IPS-20b (cell line): Measurements from ENCODE around the gene PLCB4.
A peak's percentile ranks its signal among the peaks of the same experiment; 100 is the strongest.

Experiments
- H3K27ac ChIP-seq: one replicate; pipeline ENCODE4 v1.5.1; 2013; ENCODE audit warnings: low read length
- H3K27me3 ChIP-seq: 2 replicates; pipeline ENCODE4 v1.6.1; 2013; ENCODE audit warnings: mild to moderate bottlenecking, low read length, inconsistent platforms; ENCODE audit not compliant: insufficient read depth
- H3K36me3 ChIP-seq: 2 replicates; pipeline ENCODE4 v1.6.1; 2013; ENCODE audit warnings: low read depth, mild to moderate bottlenecking, inconsistent platforms, low read length, moderate library complexity; ENCODE audit not compliant: insufficient read depth
- H3K4me1 ChIP-seq: 2 replicates; pipeline ENCODE4 v1.6.1; 2013; ENCODE audit warnings: mild to moderate bottlenecking, control low read depth, inconsistent platforms, low read length, moderate library complexity; ENCODE audit not compliant: insufficient read depth
- H3K4me3 ChIP-seq: 2 replicates; pipeline ENCODE4 v1.5.1; 2013; ENCODE audit warnings: mild to moderate bottlenecking, low read length, inconsistent platforms
- H3K9ac ChIP-seq: 2 replicates; pipeline ENCODE4 v1.6.1; 2013; ENCODE audit warnings: low read depth, mild to moderate bottlenecking, inconsistent platforms, low read length, moderate library complexity
- H3K9me3 ChIP-seq: 2 replicates; pipeline ENCODE4 v1.6.1; 2013; ENCODE audit warnings: mild to moderate bottlenecking, low read depth, low read length, inconsistent platforms; ENCODE audit not compliant: insufficient read depth

Gene PLCB4

DNA sequence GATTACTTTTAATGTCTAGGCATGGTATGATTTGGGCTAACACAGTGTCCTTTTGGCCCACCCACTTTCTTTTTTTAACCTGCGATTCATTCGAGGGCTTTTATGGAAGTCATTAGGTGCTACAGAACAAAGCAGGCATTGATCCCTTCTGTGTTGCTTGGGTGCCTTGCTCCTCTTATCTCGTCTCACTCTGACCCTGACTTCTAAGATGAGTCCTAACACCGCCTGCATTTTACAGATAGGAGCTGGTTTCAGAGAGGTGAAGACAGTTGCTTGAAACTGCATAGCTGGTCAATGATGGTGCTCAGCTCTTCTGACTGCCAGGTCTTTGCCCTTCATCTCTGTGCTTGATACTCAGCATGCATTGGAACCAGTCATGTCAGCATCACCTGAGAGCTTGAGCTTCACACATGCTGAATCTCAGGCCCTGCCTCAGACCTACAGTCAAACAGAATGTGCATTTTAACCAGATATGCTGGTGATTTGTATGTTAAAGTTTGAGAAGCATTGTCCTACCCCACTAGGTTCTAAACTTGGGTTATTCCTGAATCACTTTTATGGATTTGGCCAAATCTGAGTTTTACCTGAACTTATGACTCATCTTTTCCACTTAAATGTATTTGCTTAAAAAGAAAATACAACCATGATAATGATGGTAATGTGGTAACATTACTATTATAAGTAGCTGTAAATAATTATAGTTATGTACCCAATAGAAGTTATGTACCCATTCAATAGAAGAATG is 142.3 kb downstream of the PLCB4 start:
- Histone ChIP-seq H3K27me3 (no peaks in the 10 kb centered on the region), H3K9ac (no peak overlapping the region), H3K9me3 (no peaks in the 10 kb centered on the region), H3K4me3 (no peak overlapping the region), H3K27ac (no peak overlapping the region), H3K4me1 (peaks cover 3% of the 10 kb centered on the region), H3K36me3 (no peaks in the 10 kb centered on the region)

DNA sequence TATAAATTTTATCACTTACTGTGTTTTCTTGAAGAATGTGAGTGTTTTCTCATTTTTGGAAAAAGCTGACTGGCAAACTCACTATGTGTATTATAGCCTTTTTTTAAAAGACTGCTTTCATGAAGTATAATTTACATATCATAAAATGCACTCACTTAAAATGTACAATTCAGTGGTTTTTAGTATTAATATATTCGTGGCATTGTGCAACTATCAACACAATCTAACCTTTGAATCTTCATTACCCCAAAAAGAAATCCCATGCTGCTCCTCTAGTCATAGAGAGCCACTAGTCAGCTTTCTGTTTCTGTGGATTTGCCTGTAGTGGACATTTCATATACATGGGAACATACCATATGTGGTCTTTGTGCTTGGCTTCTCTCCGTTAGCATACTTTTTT is 143.8 kb downstream of the PLCB4 start:
- Histone ChIP-seq H3K27me3 (no peaks in the 10 kb centered on the region), H3K27ac (no peak overlapping the region), H3K4me1 (peaks cover 3% of the 10 kb centered on the region; the same call in 1 of the 2 replicates), H3K9me3 (no peaks in the 10 kb centered on the region), H3K9ac (no peak overlapping the region), H3K4me3 (no peak overlapping the region), H3K36me3 (no peaks in the 10 kb centered on the region)

DNA sequence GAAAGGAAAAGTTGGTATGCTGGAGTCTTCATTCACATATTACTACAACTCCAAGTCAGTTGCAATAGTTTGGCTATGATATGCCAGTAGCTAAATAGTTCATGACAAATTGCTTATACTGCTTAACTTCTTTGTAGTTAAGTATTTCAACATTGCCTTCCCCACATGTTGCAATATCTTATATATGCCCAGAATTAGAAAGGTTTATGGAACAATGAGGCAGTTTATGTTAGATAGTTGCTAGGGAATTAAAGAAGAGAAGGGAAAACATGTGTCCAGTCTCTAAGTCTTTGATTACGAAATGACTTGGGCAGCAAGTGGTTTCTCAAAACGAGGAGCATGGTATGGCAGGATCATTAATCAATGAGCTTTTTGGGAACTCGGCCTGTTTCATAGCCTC is 145.8 kb downstream of the PLCB4 start:
- Histone ChIP-seq H3K27ac (no peak overlapping the region), H3K4me1 (peaks cover 3% of the 10 kb centered on the region; the same call in 1 of the 2 replicates), H3K9me3 (no peaks in the 10 kb centered on the region), H3K36me3 (no peaks in the 10 kb centered on the region), H3K4me3 (no peak overlapping the region), H3K9ac (no peak overlapping the region), H3K27me3 (no peaks in the 10 kb centered on the region)

DNA sequence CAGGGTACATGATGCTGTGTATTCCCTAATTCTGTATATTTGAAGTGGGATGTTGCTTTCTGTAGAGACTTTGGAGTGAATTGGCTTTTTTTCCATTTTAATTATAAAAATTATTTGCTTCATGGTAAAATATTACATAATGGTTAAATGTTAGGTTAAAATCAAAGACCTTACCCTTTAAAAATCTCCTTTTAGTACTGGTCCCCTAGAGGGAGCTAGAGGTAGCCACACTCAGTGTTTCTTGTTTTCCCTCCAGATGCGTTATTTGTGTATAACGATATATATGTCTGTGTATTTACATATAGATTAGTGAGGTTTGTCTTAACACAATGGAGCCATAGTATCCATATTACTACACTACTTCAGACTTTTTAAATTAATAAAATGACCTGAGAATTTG is 146.7 kb downstream of the PLCB4 start:
- H3K36me3 ChIP-seq = no peaks in the 10 kb centered on the region
- H3K4me3 ChIP-seq = no peak overlapping the region
- no peaks in the 10 kb centered on the region for H3K27me3 ChIP-seq
- H3K9me3 ChIP-seq = no peaks in the 10 kb centered on the region
- no peak overlapping the region for H3K9ac ChIP-seq
- no peak overlapping the region for H3K27ac ChIP-seq
- H3K4me1 ChIP-seq = peaks cover under 1% of the 10 kb centered on the region; the same call in 1 of the 2 replicates

DNA sequence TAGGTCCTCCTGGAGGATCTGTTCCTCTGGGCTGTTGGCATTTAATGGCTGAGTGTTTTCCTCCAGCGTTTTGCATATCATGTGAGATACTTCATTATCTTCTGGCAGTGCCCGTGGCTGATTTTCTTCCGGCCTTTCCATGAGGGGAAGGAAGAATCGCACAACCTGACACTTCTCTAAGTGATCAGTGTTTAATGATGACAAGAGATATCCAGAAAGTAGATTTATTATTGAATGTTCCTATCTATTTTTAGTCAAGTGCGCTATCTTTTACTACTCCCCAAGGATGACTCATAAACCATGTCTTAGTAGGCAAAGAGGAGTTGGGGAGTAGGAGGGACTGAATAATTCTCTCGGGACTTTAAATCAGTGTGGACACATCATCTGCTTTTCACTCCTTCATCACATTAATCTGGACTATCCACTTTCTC is 149.7 kb downstream of the PLCB4 start:
- Histone ChIP-seq H3K36me3 (no peaks in the 10 kb centered on the region), H3K4me1 (peaks cover 11% of the 10 kb centered on the region; the same call in 1 of the 2 replicates), H3K27ac (no peak overlapping the region), H3K9me3 (no peaks in the 10 kb centered on the region), H3K27me3 (no peaks in the 10 kb centered on the region), H3K4me3 (no peak overlapping the region), H3K9ac (no peak overlapping the region)

DNA sequence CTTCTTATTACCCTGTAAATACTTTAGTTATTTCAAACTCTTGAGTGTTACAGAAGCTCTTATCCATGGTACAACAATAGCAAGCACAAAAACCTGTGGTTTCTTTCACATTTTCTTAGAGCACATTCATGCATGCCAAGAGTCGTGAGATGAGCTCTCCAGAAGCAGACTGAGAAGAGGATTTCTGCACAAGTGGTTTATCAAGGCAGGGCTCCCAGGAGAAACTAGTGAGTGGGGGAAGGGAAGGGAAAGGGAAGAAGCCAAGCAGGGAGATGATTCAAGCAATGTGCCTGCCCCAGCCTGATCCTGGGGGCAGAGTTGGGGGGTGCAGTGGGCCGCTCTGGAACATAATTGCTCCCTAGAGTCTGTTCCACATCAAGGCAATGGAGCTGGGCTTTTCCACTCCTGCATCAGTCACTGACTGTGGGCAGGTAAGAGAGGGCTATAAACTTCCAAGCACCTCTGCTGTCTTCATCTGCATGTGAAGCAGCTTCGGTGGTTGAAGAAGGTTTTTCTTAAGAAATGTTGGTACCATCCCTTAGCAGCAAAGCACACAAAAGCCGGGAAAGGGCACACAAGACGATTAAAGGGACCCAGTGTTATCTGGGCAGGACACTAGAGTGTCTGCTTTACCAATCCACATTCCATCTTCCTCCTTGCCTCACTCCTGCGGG is 152.1 kb downstream of the PLCB4 start:
- Histone ChIP-seq H3K27ac (peak overlapping the region; percentile 14), H3K9ac (no peak overlapping the region), H3K4me3 (no peak overlapping the region)

DNA sequence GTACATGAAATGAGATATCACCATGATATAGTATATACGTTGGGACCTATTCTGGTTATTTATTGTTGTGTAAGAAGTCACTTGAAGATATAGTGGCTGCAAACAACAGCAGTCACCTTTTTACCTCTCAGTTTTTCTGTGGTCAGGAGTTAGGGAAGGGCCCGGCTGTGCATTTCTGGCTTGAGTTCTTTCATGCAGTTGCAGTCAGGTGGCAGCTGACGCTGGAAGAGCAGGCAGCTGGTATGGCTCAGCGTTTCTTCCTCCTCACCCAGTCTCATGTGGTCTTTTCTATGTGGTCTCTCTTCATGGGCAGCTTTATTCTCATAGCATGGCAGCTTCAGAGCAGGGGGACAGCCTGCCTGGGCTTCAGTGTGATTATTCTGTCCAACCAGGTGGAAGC is 154.4 kb downstream of the PLCB4 start:
- H3K9ac ChIP-seq = no peak overlapping the region
- H3K36me3 ChIP-seq = no peaks in the 10 kb centered on the region
- H3K9me3 ChIP-seq = no peaks in the 10 kb centered on the region
- H3K27ac ChIP-seq = no peak overlapping the region
- H3K4me1 ChIP-seq = peaks cover 11% of the 10 kb centered on the region; the same call in 1 of the 2 replicates
- no peak overlapping the region for H3K4me3 ChIP-seq
- no peaks in the 10 kb centered on the region for H3K27me3 ChIP-seq

More for the DNA sequence above, 152.1 kb downstream of the PLCB4 start:
- Histone ChIP-seq H3K9me3 (no peaks in the 10 kb centered on the region), H3K27me3 (no peaks in the 10 kb centered on the region), H3K36me3 (no peaks in the 10 kb centered on the region), H3K4me1 (peaks cover 11% of the 10 kb centered on the region; the same call in 1 of the 2 replicates)

DNA sequence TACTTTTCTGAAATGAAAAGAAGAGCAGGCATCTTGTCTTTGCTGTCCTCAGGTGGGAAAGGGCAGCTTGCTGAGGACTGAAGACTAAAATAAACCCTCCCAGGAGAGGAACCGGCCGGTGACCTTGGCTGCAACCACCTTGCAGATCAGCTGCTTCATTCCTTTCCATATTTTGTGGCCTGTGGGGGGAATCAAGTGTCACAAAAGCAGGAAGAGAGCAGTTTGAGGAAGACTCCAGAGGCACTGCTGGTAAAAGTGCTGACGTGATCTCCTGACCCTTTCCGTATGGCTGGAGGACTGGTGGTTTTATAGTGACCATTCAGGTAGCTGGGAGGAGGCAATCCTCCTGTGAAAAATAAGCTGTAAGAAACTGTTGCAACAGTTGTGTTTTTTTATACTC is 157.0 kb downstream of the PLCB4 start:
- no peak overlapping the region for H3K9ac ChIP-seq
- H3K36me3 ChIP-seq = no peaks in the 10 kb centered on the region
- H3K4me3 ChIP-seq = no peak overlapping the region
- no peaks in the 10 kb centered on the region for H3K27me3 ChIP-seq
- no peak overlapping the region for H3K27ac ChIP-seq
- H3K4me1 ChIP-seq = peaks cover 8% of the 10 kb centered on the region; the same call in 1 of the 2 replicates
- no peaks in the 10 kb centered on the region for H3K9me3 ChIP-seq

DNA sequence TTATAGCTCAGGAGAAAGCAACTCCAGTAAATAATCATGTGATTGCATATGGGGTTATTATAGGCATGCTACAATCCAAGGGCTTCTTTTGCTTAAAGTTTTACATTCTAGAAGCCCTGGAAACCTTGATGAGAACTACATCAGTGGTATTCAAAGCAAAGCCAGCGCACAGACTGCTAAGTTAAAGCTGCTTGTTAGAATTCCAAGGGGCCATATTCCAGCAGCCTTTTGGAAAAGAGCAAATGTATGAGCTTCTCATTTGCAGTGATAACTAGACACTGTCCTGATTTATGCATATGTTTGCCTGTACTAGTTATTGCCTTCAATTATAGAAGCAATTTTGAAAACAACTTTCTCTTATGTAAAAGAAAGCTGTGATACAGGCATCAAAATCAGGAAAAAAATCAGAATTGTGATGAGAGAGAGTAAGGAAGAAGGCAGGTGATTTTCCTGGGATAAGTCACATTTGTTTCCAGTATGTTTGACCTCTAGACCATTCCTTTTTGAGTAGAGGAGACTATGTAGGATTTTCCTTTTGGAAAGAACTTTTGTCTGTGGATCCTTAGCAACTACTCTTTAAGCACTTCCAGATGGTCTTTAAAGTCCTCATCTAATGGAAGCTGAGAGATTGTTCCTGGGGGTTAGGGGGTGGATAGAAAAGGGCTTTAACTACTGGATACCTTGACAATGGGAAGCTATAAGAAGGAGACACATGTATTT is 159.2 kb downstream of the PLCB4 start:
- no peak overlapping the region for H3K4me3 ChIP-seq
- H3K4me1 ChIP-seq = no peaks in the 10 kb centered on the region
- no peaks in the 10 kb centered on the region for H3K27me3 ChIP-seq
- H3K27ac ChIP-seq = no peak overlapping the region
- H3K36me3 ChIP-seq = no peaks in the 10 kb centered on the region
- H3K9ac ChIP-seq = no peak overlapping the region
- no peaks in the 10 kb centered on the region for H3K9me3 ChIP-seq

DNA sequence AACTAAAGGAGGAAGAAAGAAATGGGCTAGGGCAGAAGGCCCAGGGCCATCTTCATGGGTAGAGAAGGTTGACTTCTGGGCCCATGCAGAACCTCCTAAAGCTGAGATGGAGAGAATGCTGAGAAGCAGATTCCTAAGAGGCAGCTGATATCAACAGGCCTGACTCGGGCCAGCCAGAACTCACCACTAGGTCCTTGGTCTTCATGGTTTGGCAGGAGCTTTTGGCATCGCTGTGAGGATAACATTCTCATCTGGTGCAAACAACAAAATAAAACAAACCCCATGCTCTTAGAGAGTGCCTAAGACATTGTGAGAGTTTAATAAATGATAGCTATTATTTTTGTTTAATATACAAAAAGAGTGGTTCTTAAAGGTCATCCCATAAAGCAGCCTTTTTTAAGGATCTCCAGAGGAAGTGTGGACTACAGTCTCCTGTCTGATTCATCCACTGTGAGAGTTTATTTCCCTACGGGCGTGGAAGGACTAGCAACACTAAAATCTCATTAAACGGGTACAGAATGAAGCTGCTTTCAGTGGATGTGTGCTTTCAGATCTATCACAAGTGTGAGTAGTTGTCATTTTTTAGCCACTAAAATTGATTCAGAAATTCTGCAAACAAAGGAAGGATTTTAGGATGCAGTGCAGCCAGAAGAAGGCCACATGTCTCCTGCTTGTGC is 160.0 kb downstream of the PLCB4 start:
- H3K27me3 ChIP-seq = no peaks in the 10 kb centered on the region
- no peaks in the 10 kb centered on the region for H3K36me3 ChIP-seq
- no peak overlapping the region for H3K9ac ChIP-seq
- no peaks in the 10 kb centered on the region for H3K9me3 ChIP-seq
- H3K27ac ChIP-seq = no peak overlapping the region
- no peaks in the 10 kb centered on the region for H3K4me1 ChIP-seq
- no peak overlapping the region for H3K4me3 ChIP-seq

DNA sequence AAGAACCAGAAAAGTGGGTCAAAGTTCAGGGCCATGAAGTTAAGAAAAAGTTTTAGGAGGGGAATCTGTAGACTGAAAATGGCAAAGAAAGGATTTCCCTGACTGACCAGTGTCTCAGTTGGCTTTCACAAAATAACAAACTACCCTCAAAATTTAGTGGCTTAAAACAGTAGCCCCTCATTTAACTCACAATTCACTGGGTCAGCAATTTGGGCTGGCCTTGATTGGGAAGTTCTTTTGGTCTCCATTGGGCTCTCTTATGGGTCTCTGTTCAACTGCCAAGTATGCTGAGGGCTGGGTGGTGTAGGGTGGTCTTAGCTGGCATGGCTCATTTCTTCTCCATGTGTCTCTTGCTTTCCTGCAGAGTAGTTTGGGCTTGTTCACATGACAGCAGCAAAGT is 161.5 kb downstream of the PLCB4 start:
- H3K4me1 ChIP-seq = no peaks in the 10 kb centered on the region
- H3K9ac ChIP-seq = no peak overlapping the region
- no peaks in the 10 kb centered on the region for H3K36me3 ChIP-seq
- no peaks in the 10 kb centered on the region for H3K27me3 ChIP-seq
- no peak overlapping the region for H3K4me3 ChIP-seq
- H3K27ac ChIP-seq = no peak overlapping the region
- H3K9me3 ChIP-seq = no peaks in the 10 kb centered on the region
